ENCODE data around the gene MYOG.

The MYOG gene

DNA sequence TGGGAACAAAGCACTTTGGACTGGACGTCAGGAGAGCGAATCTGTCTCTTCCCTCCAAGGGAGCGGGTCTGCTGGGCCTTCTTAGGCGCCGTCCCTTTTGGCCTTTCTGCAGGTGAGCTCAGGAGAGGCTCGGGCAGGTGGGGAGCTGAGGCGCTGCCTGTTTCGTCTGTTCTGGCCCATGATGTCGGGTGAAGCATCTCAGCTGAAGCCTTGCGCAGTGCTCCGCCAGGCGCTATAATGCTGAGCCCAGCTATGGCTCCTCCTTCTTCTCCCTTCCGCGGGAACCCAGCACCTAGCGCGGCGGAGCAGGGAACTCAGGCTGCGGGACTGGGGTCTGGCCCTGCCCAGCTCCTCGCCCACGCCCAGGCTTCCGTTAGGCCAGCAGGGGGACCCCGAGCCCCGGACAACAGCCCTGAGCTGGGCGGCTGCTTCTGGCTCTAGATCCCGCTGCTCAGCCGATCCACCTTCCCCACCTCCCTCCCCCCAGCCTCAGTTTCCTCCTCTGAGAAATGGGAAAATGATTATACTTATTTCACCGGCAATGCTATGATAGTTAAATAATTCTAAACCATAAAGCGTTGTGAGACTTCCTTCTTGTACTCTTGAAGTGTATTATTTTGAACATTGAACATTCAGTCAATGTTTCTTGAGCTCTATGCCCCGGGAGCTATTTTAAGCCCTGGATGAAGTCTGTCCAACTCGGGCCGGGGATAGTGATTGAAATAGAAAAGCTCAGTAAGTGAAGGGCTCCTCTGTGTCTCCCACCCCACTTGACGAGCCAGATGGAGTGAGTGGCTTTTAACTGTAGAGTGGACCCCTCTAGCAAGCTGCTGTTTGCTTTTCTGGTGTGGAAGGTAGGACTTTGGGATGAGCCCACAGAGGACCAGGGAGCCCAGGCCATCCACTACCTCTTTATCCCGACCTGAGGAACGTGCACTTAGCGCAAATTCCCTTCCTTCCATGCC, 32.1 kb upstream of the MYOG start:
- no peak for DNase-seq

DNA sequence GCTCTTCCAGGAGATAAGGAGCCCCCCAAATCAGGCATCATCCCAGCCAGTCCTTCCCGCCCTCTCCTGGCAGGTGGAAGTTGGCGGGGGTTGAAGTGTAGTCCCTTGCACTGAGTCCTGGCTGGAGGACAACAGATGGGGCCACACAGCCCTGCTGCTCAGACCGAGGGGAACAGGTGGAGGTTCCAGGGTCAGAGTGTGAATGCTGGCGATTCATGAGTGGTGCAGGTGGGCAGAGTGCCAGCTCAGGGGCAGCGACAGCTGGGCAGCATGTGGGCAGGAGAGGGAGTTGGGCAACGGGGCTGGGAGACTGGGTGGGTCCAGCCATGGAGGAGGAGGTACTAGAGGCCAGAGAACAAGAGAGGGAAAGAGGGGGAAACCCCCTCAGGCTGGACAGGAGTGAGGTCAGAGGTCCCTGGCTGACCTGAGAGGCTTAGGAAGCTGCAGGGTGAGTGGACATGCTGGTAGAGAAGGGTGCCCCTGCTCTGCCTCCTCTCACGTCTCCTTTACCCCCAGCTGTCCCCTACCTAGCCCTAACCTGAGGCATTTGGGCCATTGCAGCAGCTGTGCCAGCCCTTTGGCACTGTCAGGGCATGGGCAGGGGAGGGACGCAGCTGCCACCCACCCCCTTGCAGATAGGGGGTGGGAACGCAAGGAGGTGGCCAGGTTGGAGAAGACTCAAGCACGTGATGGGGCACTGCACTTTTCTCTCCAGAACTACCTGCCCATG, 30.4 kb upstream of the MYOG start:
- no peak for DNase-seq

GRCh38 chr1:203114202-203114601, 28.4 kb upstream of the MYOG start:
- no peak for DNase-seq

- DNase-seq, result no peak
Observed at GRCh38 chr1:203113308-203113707, 27.5 kb upstream of the MYOG start.

DNA sequence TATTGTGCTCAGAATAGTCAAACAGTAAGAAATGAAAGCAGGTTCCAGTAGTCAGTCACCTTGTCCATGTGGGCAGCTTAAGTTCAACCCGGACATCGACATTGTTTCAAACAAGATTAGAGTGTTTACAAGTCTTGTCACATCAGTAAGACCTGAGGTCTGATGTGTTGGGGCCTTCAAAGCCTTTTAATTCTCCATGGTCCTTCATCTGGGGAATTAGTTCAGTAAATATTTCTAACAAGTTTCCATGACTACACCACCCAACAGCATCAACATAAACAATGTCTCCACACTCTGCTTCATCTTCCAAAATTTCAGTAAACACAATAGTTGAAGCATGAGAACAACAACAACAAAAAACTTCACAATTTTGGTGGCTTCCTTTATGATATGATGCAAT, 26.7 kb upstream of the MYOG start:
- DNase-seq, result no peak

DNA sequence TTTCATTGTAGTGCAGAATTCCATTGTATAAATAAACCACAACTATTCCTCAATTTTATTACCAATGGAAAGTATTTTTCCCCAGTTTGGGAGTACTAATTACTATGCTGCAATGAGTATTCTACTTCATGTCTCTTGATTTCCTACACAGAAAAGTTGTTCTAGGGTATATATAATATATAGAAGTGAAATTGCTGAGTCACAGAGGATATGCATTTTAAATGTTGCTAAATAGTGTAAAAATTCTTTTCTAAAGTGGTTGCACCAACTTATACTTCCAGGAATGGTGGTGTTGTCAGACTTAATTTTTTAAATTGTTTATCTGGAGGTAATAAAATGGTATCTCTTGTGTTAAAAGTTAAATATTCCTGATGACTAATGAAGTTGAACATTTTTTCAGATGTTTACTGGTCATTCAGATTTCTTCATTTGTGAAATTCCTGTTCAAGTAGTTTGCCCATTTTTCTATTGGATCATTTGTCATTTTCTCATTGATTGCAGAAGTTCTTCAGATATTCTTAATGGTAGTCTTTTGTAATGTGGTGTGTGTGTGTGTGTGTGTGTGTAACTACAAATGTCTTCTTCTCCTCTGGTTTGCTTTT, 19.1 kb upstream of the MYOG start:
- DNase-seq, result no peak

- no peak for DNase-seq
Observed at GRCh38 chr1:203103829-203104495, 18.1 kb upstream of the MYOG start.

- DNase-seq, result no peak
Observed at GRCh38 chr1:203103216-203103615, 17.4 kb upstream of the MYOG start.

DNA sequence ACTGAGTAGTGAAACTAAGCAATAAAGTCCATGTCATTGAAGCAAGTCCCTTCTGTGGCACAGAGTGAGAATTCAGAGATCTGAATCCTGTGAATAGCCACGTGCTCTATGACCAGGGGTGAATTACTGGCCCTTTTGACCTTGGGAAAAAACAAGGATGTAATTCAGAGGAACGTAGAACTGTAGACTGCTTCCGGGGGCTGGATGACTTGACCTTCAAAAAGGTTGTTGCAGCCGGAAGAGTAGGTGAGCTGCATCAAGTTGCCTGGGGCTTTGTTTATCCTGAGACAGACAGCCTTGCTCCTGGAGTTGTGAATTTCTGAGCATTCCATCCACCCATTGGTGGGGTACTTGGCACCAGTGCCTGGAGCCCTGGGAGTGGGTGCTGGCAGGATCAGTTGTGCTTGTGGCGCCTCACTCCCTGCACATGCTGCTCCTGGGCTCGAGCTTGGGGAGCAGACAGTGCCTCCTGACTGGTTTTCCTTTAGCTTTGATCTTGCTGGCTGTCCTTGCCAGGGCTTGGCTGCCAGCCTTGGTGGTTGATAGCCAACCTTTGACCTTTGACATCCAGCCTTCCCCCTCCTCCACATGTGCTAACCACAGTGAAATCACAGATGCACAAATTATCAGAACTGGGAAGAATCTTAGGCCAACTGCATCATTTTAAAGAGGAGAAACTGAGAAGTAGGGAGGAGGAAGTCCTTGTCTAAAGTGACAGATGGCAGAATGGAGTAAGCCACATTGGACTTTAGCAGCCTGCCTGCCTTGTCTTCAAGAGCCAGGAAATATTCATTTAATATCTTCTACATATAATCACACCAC, 16.2 kb upstream of the MYOG start:
- DNase-seq, result no peak

GRCh38 chr1:203100516-203100869, 14.7 kb upstream of the MYOG start:
- DNase-seq, result no peak

DNA sequence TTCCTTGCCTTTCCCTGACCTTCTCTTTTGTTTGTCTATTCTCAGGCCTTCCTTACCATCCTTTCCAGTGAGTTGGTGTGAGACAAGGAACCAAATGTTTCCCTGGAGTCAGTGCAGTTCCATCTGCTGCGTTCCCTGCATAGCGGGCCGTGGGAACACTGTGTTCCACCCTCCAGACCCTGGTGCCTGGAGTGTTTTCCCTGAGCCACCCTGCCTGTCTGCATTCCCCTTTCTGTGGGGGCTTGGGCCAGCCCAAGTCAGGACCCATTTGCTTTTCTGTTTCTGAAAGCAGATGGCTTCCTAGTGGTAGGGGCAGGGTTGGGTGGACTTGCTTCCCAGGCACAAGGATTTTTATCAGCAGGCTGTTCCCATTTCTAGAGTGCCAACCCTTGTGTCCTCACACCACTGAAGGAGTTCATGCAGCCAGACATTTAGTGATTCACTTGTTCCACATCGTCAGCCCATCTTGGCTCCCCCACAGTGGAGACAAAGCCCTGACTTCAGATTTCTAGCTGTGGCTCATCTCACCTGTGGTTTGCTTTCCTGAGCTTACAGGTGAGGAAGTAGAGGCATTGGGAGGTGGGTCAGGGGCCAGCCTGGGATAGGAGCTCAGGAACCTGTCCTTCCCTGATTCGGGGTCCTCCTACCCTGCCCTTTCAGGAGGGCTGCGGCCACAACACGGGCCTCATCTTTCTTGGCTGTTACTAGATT, 14.1 kb upstream of the MYOG start:
- no peak for DNase-seq

GRCh38 chr1:203098914-203099520, 13.2 kb upstream of the MYOG start:
- DNase-seq, result no peak

DNA sequence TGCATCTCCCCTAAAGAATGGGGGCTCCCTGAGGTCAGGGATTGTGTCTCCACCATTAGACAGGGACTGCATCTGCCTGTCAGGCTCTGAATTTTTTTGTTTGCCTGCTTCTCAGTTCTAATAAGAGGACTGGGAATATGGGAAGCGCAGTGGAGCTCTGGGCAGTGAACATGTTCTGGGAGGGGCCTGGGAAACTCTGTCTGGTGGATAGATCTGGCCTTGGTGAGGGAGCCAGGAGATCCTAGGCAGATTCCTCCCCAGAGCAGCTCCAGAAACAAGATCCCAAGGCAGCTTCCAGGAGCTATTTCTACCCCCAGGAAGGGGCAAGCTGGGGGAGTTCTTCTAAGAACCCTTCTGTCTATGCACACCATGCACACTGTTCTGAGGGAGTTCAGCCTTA, 12.6 kb upstream of the MYOG start:
- DNase-seq, result no peak

GRCh38 chr1:203097001-203097400, 11.2 kb upstream of the MYOG start:
- no peak for DNase-seq

DNA sequence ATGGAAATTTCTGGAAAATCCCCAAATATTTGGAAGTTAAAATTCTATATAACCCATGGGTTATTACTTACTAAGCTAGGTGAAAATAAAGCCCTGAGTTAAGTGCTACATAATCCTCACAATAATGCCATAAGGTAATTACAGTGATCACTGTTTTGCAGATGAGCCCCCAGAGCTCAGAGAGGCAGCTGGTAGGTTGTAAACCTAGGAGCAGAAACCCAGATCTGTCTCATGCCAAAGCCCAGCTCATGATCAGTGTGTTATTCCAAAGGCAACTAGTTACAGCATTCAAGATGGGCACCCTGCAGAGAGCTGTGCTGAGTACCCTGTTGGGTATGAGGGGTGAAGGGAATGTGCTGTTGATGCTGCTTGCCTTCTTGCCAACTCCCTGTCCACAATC, 10.8 kb upstream of the MYOG start:
- DNase-seq, result no peak

DNA sequence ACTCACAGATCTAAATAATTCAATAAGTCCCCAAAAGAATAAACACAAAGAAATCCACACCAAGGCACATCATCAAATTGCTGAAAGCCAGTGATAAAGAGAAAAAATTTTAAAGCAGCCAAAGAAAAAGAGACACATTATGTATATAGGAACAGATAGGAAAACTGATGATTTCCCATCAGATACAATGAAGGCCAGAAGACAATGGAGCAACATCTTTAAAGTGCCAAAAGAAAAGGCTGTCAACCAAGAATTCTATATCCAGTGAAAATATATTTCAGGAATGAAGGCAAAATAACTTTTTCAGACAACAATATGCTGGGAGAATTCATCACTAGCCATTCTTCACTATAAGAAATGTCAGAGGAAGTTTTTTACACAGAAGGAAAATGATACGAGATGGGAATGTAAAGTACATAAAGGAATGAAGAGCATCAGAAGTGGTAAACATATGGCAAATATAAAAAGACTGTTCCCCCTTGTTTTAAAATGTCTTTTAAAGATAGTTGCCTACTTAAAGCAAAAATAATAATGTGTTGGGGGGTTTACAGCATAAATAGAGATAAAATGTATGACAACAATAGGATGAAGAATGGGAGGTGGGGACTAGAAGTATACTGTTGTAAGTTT, 9.4 kb upstream of the MYOG start:
- no peak for DNase-seq

DNA sequence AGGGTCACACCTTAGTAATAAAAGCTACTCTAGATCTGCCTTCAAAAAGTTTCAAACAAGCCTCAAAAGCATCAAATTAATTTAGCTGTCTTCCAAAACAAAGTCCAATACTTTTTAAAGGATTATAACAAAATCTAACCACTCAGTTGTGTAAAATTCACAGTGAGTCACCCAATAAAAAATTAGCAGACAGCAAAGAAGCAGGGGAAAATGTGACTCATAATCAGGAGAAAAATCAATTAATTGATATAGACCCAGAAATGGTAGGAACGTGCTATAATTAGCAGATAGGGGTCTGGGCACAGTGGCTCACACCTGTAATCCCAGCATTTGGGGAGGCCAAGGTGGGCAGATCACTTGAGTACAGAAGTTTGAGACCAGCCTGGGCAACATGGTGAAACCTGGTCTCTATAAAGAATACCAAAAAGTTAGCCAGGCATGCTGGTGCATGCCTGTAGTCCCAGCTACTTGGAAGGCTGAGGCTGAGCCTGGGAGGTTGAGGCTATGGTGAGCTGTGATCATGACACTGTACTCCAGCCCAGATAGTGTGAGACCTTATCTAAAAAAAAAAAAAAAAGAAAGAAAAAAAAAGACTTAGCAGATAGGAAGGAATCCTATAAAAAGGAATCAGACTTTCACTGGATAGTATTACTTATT, 8.1 kb upstream of the MYOG start:
- no peak for DNase-seq

GRCh38 chr1:203091761-203092330, 6.0 kb upstream of the MYOG start:
- no peak for DNase-seq

DNA sequence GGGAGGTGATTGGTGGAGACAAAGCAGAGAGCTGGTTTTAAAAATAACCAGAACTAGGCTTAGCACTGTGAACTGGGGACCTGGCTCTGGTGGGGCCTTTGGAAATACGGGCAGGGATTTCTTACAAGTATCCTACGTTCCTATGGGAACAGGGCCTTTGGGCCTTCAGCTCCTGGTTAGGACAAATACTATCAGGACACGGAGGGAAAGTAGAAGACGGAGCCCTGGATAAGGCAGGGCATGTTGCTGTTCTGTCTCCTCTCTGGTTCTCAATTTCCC, 5.3 kb upstream of the MYOG start:
- no peak for DNase-seq
